ENCODE data around the gene KAZN.

KAZN gene

DNA sequence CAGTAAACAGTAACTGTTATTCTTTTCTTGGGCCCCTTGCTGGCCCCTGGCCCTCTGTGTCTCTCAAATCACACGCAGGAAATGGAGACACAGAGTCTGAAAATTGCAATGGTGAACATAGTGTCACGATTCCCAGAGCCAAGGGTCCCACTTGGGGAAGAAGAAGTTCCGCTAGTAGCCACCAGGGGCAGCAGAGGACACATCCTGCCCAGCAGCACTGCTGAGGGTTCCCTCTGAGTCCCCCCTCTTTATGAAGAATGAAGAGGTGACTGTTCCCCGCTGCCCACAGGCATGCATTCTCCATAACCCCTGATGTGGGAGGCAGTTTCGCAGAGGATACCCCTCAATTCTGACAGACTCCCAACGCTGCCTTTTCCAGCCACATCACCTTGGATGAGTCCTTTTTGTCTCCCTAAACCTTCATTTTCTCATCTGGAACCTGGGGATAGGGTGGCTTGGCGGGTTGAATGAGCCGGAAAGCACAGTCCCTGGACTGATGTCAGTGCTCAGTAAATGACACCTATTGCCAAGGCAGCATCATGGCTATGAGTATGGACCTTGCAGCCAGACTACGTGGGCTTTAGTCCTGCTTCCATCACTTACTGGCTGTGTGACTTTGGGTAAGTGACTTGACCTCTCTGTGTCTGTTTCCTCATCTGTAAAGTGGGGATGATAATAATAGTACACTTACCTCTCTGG lies 317.0 kb downstream of the KAZN start:
- H3K27me3 ChIP-seq, result peaks cover 15% of the 10 kb centered on the region
- H3K4me1 ChIP-seq (ENCODE audit: control insufficient read depth in 1 of 2, insufficient read depth in 1 of 2, low read depth in 1 of 2, low read length in 1 of 2), result peaks cover 0 to 13% of the 10 kb centered on the region in 2 experiments
- peak; percentile 78 for TF ChIP-seq CTCF (IDR thresholded peaks at IDR 0.05)
- H3K36me3 ChIP-seq, result no peaks in the 10 kb centered on the region
- no peak overlapping the region for H3K4me3 ChIP-seq (ENCODE audit: low read depth in 1 of 2, low read length in 1 of 2)
- no peak overlapping the region for H3K27ac ChIP-seq
- no peaks in the 10 kb centered on the region for H3K9me3 ChIP-seq

GRCh38 chr1:14919289-14919688 lies 320.8 kb downstream of the KAZN start:
- Histone ChIP-seq H3K36me3 (no peaks in the 10 kb centered on the region), H3K4me1 (ENCODE audit: control insufficient read depth in 1 of 2, insufficient read depth in 1 of 2, low read depth in 1 of 2, low read length in 1 of 2) (peaks cover 3 to 21% of the 10 kb centered on the region in 2 experiments), H3K27ac (no peak overlapping the region), H3K27me3 (peaks cover 51% of the 10 kb centered on the region), H3K9me3 (no peaks in the 10 kb centered on the region), H3K4me3 (ENCODE audit: low read depth in 1 of 2, low read length in 1 of 2) (no peak overlapping the region)
- TF ChIP-seq CTCF (IDR thresholded peaks at IDR 0.05), result no peak

- Histone ChIP-seq H3K4me3 (ENCODE audit: low read depth in 1 of 2, low read length in 1 of 2) (no peak overlapping the region), H3K9me3 (no peaks in the 10 kb centered on the region), H3K4me1 (ENCODE audit: control insufficient read depth in 1 of 2, insufficient read depth in 1 of 2, low read depth in 1 of 2, low read length in 1 of 2) (peaks cover 3 to 22% of the 10 kb centered on the region in 2 experiments), H3K27me3 (peaks cover 56% of the 10 kb centered on the region), H3K36me3 (no peaks in the 10 kb centered on the region), H3K27ac (no peak overlapping the region)
- TF ChIP-seq CTCF (IDR thresholded peaks at IDR 0.05), result no peak
Observed at GRCh38 chr1:14919751-14920150, 321.3 kb downstream of the KAZN start.

DNA sequence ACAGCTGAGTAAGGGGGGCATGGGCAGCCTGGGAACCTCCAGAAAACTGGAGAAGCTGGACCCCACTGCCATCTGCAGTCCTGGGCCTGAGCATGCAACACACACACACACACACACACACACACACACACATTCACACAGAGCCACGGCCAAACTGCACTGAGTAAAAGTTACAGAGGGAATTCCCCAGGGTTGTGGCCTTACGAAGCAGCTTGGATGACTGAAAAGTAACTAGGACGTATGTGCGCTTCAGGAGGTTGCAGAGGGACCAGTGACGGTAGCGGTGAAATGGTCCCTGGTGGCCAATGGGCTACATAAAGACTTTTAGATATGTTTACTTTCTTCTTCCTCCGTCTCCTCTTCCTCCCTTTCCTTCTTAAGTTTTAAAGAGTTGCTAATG lies 322.6 kb downstream of the KAZN start:
- Histone ChIP-seq H3K27ac (no peak overlapping the region), H3K36me3 (no peaks in the 10 kb centered on the region), H3K27me3 (peaks cover 69% of the 10 kb centered on the region), H3K9me3 (no peaks in the 10 kb centered on the region), H3K4me1 (ENCODE audit: control insufficient read depth in 1 of 2, insufficient read depth in 1 of 2, low read depth in 1 of 2, low read length in 1 of 2) (peaks cover 6 to 35% of the 10 kb centered on the region in 2 experiments), H3K4me3 (ENCODE audit: low read depth in 1 of 2, low read length in 1 of 2) (no peak overlapping the region)
- TF ChIP-seq CTCF (IDR thresholded peaks at IDR 0.05), result no peak

GRCh38 chr1:14922942-14923726 lies 324.6 kb downstream of the KAZN start:
- Histone ChIP-seq H3K4me1 (ENCODE audit: control insufficient read depth in 1 of 2, insufficient read depth in 1 of 2, low read depth in 1 of 2, low read length in 1 of 2) (peaks cover 6 to 53% of the 10 kb centered on the region in 2 experiments), H3K27ac (no peak overlapping the region), H3K27me3 (peaks cover 89% of the 10 kb centered on the region), H3K4me3 (ENCODE audit: low read depth in 1 of 2, low read length in 1 of 2) (peak overlapping the region in 1 of 2 experiments; percentile 42), H3K36me3 (no peaks in the 10 kb centered on the region), H3K9me3 (no peaks in the 10 kb centered on the region)
- TF ChIP-seq CTCF (IDR thresholded peaks at IDR 0.05), result no peak
